Nucleus accumbens (tissue), 56 donors: Measurements from ENCODE around the gene PTPRE.

ENCODE experiments used
- DNase-seq, 56 donors: peaks; one replicate each; lab custom pipeline; 2025; lab: John Stamatoyannopoulos, UW

Gene PTPRE

GRCh38 chr10:128065881-128066534, 159.1 kb downstream of the PTPRE start:
- no peak for DNase-seq

GRCh38 chr10:128066870-128067382, 160.0 kb downstream of the PTPRE start:
- DNase-seq = no peak

GRCh38 chr10:128067691-128068397, 160.9 kb downstream of the PTPRE start:
- DNase-seq = no peak

- DNase-seq = no peak
Measured at GRCh38 chr10:128068398-128069285, 161.7 kb downstream of the PTPRE start.

GRCh38 chr10:128069351-128070051, 162.6 kb downstream of the PTPRE start:
- DNase-seq = peak in 48 of 56 donors; percentile 18 to 74 (median 51)

- no peak for DNase-seq
Measured at GRCh38 chr10:128070161-128070560, 163.3 kb downstream of the PTPRE start.

GRCh38 chr10:128070721-128071416, 164.0 kb downstream of the PTPRE start:
- no peak for DNase-seq

- DNase-seq = no peak
Measured at GRCh38 chr10:128071417-128071782, 164.5 kb downstream of the PTPRE start.

- DNase-seq = no peak
Measured at GRCh38 chr10:128072046-128072445, 165.1 kb downstream of the PTPRE start.

- DNase-seq = no peak
Measured at GRCh38 chr10:128072941-128073645, 166.2 kb downstream of the PTPRE start.

- no peak for DNase-seq
Measured at GRCh38 chr10:128073890-128074289, 167.0 kb downstream of the PTPRE start.

GRCh38 chr10:128074589-128074988, 167.7 kb downstream of the PTPRE start:
- DNase-seq = no peak

- DNase-seq = no peak
Measured at GRCh38 chr10:128077155-128077875, 170.4 kb downstream of the PTPRE start.

- peak in 18 of 56 donors; percentile 11 to 51 (median 24) for DNase-seq
Measured at GRCh38 chr10:128078136-128078969, 171.4 kb downstream of the PTPRE start.

GRCh38 chr10:128080231-128080630, 173.3 kb downstream of the PTPRE start:
- DNase-seq = no peak

- DNase-seq = no peak
Measured at GRCh38 chr10:128080641-128081040, 173.7 kb downstream of the PTPRE start.

GRCh38 chr10:128081222-128081621, 174.3 kb downstream of the PTPRE start:
- DNase-seq = no peak

GRCh38 chr10:128081720-128082119, 174.8 kb downstream of the PTPRE start:
- DNase-seq = no peak
